ENCODE data around the gene AFAP1L2.

Gene AFAP1L2

DNA sequence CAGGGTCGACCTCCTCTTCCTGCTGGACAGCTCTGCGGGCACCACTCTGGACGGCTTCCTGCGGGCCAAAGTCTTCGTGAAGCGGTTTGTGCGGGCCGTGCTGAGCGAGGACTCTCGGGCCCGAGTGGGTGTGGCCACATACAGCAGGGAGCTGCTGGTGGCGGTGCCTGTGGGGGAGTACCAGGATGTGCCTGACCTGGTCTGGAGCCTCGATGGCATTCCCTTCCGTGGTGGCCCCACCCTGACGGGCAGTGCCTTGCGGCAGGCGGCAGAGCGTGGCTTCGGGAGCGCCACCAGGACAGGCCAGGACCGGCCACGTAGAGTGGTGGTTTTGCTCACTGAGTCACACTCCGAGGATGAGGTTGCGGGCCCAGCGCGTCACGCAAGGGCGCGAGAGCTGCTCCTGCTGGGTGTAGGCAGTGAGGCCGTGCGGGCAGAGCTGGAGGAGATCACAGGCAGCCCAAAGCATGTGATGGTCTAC lies 118.3 kb downstream of the AFAP1L2 start:
- H3K4me3 ChIP-seq (ENCODE audit: low read depth, low read length): no peak overlapping the region
- no peak for DNase-seq (ENCODE audit: low read depth)
- TF ChIP-seq, protein P1, sequence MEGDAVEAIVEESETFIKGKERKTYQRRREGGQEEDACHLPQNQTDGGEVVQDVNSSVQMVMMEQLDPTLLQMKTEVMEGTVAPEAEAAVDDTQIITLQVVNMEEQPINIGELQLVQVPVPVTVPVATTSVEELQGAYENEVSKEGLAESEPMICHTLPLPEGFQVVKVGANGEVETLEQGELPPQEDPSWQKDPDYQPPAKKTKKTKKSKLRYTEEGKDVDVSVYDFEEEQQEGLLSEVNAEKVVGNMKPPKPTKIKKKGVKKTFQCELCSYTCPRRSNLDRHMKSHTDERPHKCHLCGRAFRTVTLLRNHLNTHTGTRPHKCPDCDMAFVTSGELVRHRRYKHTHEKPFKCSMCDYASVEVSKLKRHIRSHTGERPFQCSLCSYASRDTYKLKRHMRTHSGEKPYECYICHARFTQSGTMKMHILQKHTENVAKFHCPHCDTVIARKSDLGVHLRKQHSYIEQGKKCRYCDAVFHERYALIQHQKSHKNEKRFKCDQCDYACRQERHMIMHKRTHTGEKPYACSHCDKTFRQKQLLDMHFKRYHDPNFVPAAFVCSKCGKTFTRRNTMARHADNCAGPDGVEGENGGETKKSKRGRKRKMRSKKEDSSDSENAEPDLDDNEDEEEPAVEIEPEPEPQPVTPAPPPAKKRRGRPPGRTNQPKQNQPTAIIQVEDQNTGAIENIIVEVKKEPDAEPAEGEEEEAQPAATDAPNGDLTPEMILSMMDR (IDR thresholded peaks at IDR 0.05; ENCODE audit: low read depth, low read length, missing control alignments): no peak

GRCh38 chr10:114284346-114285071 lies 119.8 kb downstream of the AFAP1L2 start:
- H3K4me3 ChIP-seq (ENCODE audit: low read depth, low read length): no peak overlapping the region
- TF ChIP-seq, protein P1 (IDR thresholded peaks at IDR 0.05; ENCODE audit: low read depth, low read length, missing control alignments): no peak
- no peak for DNase-seq (ENCODE audit: low read depth)

- TF ChIP-seq, protein P1 (IDR thresholded peaks at IDR 0.05; ENCODE audit: low read depth, low read length, missing control alignments): no peak
- no peak for DNase-seq (ENCODE audit: low read depth)
- H3K4me3 ChIP-seq (ENCODE audit: low read depth, low read length): no peak overlapping the region
These were observed 120.6 kb downstream of the AFAP1L2 start for GRCh38 chr10:114283535-114284234.

DNA sequence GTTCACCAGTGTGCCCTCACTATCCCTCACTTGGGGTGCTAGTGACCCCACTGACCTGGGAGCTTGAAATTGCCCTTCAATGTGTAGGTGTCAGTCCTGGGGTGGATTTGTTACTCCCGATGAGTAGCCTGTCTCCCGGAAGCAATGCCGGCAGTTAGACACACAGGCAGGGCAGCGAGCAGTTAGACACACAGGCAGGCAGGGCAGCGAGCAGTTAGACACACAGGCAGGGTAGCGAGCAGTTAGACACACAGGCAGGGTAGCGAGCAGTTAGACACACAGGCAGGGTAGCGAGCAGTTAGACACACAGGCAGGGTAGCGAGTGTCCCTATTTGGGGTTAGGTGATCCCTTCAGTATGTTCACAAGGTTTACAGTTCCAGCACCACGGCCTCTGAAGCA lies 121.2 kb downstream of the AFAP1L2 start:
- H3K4me3 ChIP-seq (ENCODE audit: low read depth, low read length): no peak overlapping the region
- TF ChIP-seq, protein P1 (IDR thresholded peaks at IDR 0.05; ENCODE audit: low read depth, low read length, missing control alignments): no peak
- no peak for DNase-seq (ENCODE audit: low read depth)

DNA sequence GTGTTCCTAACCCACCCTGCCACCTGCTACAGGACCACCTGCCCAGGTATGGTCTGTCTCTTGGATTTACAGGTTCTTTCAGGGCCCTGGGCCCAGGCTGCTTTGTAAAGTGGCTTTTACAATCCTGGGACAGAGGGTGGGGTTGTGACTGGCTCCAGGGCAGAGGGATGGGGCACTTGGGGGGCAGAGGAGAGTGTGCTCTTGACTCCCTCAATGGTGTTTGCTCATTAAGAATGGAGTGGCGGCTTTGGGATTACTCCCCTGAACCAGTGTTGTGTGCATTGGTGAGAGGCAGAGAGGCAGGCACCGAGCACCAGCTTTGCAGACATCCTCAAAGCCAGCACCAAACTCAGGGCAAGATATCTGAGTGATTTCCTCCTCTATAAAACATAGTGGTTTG lies 121.8 kb downstream of the AFAP1L2 start:
- DNase-seq (ENCODE audit: low read depth): no peak
- no peak overlapping the region for H3K4me3 ChIP-seq (ENCODE audit: low read depth, low read length)
- TF ChIP-seq, protein P1 (IDR thresholded peaks at IDR 0.05; ENCODE audit: low read depth, low read length, missing control alignments): no peak

DNA sequence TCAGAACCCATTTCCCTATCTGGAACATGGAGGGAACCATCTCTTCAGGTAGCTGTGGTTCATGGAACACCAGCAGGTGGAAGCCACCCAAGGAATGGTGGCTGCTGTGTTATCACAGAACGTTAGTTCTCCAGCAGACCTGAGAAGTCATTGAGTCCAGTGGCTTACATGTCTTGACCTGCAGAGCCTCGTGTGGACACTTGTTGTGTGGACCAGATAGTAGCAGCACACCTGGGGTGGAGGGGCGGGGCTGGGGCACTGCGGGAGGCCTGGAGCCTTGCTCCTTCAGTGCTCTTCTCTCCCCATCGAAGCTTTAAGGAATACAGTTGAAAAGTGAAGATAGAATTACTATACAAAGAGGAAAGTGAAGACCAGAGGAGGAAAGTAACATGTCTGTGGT lies 122.8 kb downstream of the AFAP1L2 start:
- no peak overlapping the region for H3K4me3 ChIP-seq (ENCODE audit: low read depth, low read length)
- no peak for DNase-seq (ENCODE audit: low read depth)
- TF ChIP-seq, protein P1 (IDR thresholded peaks at IDR 0.05; ENCODE audit: low read depth, low read length, missing control alignments): no peak

Measured in GM12864 (cell line).